Measurements from ENCODE around the gene RTN4RL2. TPM values are rescaled to one million over a fixed set of nuclear protein-coding genes. Genes with fewer than 3 reads are reported as not detected.

The RTN4RL2 gene
- total and polyA plus RNA-seq, 10 of the 15 experiments (the other 5 are each of a cell fraction or from before 2014, with no cell fraction given): 0.14 to 1.1 (median 0.52) TPM; not detected in 4

DNA sequence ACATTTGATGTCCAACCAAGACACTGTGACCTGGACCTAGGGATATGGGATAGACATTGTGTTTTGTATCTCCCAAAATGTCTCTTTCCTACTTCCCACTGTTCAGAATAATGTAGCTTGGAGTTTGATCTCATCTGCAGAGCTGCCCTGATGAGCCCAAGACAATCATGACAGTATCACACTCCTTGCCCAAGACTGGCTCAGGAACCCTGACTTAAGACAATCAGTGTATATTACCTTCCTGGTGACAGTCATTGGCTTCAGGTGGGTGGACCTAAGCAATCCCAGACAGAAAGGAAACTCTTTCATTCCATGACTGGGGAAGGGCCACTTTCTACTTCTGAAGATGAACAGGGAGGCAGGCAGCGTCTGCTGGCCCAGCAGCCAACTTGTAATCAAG, 14.3 kb upstream of the RTN4RL2 start:
- FAIRE-seq: no peak
- in situ Hi-C loops (cut with MboI): no loop called here
- Histone ChIP-seq H2AFZ (ENCODE audit: control insufficient read depth, low read depth, low read length) (no peak overlapping the region), H3K9me3 (replicated peaks; ENCODE audit: control insufficient read depth, insufficient read depth, low read length) (no peaks in the 10 kb centered on the region), H3K27ac (ENCODE audit: control insufficient read depth, insufficient read depth) (no peak overlapping the region), H3K36me3 (ENCODE audit: control insufficient read depth in 2 of 2, insufficient read depth in 2 of 2, low read length in 1 of 2) (no peaks in the 10 kb centered on the region), H3K4me1 (ENCODE audit: control insufficient read depth, insufficient read depth, low read length) (no peaks in the 10 kb centered on the region), H3K9ac (ENCODE audit: control insufficient read depth, insufficient read depth, low read length) (no peak overlapping the region), H3K4me3 (no peak overlapping the region), H3K4me2 (ENCODE audit: control insufficient read depth, insufficient read depth) (no peak overlapping the region), H3K79me2 (ENCODE audit: control insufficient read depth, insufficient read depth, low read length) (no peaks in the 10 kb centered on the region), H4K20me1 (ENCODE audit: control insufficient read depth, insufficient read depth) (no peaks in the 10 kb centered on the region), H3K27me3 (replicated peaks in 1 of 2; ENCODE audit: control insufficient read depth in 2 of 2, insufficient read depth in 2 of 2, low read length in 1 of 2) (no peaks in the 10 kb centered on the region; a peak in 1 of 4 replicates)
- TF ChIP-seq CEBPB (IDR thresholded peaks at IDR 0.05; ENCODE audit: borderline replicate concordance in 1 of 2, low read depth in 2 of 2, low read length in 2 of 2) (no peak), RELA (IDR thresholded peaks at IDR 0.05; ENCODE audit: borderline replicate concordance, partially characterized antibody) (no peak), CHD2 (IDR thresholded peaks at IDR 0.05; ENCODE audit: borderline replicate concordance, low read depth, low read length) (no peak), YBX1 (IDR thresholded peaks at IDR 0.05) (no peak), CBFB (IDR thresholded peaks at IDR 0.05; ENCODE audit: low read depth) (no peak), KLF5 (IDR thresholded peaks at IDR 0.05; ENCODE audit: partially characterized antibody) (no peak), SIX5 (IDR thresholded peaks at IDR 0.05; ENCODE audit: low read depth, low read length, severe bottlenecking) (no peak), SREBF1 (IDR thresholded peaks at IDR 0.05; ENCODE audit: low read length) (no peak)
- TF ChIP-seq, protein P1, sequence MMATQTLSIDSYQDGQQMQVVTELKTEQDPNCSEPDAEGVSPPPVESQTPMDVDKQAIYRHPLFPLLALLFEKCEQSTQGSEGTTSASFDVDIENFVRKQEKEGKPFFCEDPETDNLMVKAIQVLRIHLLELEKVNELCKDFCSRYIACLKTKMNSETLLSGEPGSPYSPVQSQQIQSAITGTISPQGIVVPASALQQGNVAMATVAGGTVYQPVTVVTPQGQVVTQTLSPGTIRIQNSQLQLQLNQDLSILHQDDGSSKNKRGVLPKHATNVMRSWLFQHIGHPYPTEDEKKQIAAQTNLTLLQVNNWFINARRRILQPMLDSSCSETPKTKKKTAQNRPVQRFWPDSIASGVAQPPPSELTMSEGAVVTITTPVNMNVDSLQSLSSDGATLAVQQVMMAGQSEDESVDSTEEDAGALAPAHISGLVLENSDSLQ (IDR thresholded peaks at IDR 0.05): no peak
- TF ChIP-seq, protein P2, sequence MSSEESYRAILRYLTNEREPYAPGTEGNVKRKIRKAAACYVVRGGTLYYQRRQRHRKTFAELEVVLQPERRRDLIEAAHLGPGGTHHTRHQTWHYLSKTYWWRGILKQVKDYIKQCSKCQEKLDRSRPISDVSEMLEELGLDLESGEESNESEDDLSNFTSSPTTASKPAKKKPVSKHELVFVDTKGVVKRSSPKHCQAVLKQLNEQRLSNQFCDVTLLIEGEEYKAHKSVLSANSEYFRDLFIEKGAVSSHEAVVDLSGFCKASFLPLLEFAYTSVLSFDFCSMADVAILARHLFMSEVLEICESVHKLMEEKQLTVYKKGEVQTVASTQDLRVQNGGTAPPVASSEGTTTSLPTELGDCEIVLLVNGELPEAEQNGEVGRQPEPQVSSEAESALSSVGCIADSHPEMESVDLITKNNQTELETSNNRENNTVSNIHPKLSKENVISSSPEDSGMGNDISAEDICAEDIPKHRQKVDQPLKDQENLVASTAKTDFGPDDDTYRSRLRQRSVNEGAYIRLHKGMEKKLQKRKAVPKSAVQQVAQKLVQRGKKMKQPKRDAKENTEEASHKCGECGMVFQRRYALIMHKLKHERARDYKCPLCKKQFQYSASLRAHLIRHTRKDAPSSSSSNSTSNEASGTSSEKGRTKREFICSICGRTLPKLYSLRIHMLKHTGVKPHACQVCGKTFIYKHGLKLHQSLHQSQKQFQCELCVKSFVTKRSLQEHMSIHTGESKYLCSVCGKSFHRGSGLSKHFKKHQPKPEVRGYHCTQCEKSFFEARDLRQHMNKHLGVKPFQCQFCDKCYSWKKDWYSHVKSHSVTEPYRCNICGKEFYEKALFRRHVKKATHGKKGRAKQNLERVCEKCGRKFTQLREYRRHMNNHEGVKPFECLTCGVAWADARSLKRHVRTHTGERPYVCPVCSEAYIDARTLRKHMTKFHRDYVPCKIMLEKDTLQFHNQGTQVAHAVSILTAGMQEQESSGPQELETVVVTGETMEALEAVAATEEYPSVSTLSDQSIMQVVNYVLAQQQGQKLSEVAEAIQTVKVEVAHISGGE (CRISPR knock-in tag; IDR thresholded peaks at IDR 0.05): no peak
- WGBS (ENCODE audit: insufficient coverage, insufficient replicate concordance, low lambda C conversion rate, missing lambda C conversion rate): 12% methylated on average over 1 of the region's 1 CpG
- intact Hi-C loops (cut with micrococcal nuclease; ENCODE audit: unreplicated experiment): no loop called here
- ChIA-PET POLR2A (no interaction called here), RAD21 (ENCODE audit: unreplicated experiment) (interaction anchor here (1.5 kb wide), 1 partner anchor 12 kb away, joined by 4 read pairs; no protein-coding TSS in a partner anchor), SMC1A (ENCODE audit: uncharacterized antibody, unreplicated experiment) (interaction anchor here (0.8 to 1.1 kb wide), 2 partner anchors 29 to 33 kb away, joined by 3 read pairs; no protein-coding TSS in a partner anchor), CTCF (interaction anchor here (8.0 kb wide), 1 partner anchor 11 kb away, joined by 38 read pairs; no protein-coding TSS in a partner anchor)
- ATAC-seq: no peak
- DNase-seq (ENCODE audit: low read depth, low spot score): no peak
- BruUV-seq (replicated peaks): no TSS peak

Data from GM12878 (cell line).